GM12801 (cell line): ENCODE measurements around the gene SRRM4.

Experiments used
- TF ChIP-seq, protein P1 (sequence below): IDR thresholded peaks from one replicate; pipeline ENCODE4 v1.5.1; 2011; ENCODE audit warnings: control low read depth; ENCODE audit not compliant: insufficient read length; ENCODE audit errors: extremely low read depth

The SRRM4 gene, protein sequence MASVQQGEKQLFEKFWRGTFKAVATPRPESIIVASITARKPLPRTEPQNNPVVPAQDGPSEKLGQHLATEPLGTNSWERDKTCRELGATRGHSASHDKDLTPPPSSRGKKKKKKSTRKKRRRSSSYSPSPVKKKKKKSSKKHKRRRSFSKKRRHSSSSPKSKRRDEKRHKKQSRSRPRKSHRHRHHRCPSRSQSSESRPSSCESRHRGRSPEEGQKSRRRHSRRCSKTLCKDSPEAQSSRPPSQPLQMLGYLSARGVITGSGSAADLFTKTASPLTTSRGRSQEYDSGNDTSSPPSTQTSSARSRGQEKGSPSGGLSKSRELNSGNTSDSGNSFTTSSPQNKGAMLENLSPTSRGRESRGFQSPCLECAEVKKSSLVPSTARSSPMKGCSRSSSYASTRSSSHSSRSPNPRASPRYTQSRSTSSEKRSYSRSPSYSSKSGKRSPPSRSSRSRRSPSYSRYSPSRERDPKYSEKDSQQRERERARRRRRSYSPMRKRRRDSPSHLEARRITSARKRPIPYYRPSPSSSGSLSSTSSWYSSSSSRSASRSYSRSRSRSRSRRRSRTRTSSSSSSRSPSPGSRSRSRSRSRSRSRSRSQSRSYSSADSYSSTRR

DNA sequence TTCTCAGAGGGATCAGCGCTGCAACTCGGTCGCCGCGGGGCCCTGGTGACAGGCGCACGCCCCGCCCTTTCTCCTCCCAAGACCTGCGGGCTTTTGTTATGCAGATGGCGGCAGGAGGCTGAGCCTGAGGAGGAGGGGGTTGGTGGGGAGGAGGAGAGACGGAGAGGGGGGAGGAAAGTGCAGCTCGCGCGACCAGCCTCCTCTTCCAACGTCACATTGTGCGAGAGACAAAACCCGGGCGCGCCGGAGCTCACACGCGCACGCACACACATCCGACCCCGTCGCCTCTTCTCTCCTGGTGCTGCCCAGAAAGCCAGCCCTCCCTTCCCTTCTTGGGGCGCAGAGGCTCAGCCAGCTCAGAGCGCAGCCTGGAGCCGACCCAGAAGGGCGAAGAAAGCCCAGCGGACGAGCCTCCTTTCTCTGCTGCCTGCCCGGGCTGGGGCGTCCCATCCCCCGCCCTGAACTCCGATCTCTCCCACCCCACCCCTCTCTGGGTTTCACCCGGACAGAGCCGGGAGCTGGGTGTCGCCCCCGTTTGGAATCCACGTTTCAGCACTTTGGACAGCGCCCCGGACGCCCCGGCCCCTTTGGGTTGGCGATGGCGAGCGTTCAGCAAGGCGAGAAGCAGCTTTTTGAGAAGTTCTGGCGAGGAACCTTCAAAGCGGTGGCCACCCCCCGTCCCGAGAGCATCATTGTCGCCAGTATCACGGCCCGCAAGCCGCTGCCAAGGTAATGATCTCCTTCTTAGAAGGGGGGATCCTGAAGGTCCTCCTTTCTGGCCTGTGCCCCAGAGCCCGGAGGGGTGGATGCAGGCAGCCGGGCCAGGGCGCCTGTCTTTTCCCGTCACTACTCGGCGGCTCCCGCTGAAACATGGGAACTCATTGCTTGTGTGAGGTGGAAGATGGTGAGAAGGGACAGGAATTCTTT, at the start of gene SRRM4:
Gene SRRM4 (plus strand): TSS at position 257 of the 927 bp plus-strand sequence. CDS start 342 bp downstream, at position 599.
- TF ChIP-seq, protein P1, sequence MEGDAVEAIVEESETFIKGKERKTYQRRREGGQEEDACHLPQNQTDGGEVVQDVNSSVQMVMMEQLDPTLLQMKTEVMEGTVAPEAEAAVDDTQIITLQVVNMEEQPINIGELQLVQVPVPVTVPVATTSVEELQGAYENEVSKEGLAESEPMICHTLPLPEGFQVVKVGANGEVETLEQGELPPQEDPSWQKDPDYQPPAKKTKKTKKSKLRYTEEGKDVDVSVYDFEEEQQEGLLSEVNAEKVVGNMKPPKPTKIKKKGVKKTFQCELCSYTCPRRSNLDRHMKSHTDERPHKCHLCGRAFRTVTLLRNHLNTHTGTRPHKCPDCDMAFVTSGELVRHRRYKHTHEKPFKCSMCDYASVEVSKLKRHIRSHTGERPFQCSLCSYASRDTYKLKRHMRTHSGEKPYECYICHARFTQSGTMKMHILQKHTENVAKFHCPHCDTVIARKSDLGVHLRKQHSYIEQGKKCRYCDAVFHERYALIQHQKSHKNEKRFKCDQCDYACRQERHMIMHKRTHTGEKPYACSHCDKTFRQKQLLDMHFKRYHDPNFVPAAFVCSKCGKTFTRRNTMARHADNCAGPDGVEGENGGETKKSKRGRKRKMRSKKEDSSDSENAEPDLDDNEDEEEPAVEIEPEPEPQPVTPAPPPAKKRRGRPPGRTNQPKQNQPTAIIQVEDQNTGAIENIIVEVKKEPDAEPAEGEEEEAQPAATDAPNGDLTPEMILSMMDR: no peak

DNA sequence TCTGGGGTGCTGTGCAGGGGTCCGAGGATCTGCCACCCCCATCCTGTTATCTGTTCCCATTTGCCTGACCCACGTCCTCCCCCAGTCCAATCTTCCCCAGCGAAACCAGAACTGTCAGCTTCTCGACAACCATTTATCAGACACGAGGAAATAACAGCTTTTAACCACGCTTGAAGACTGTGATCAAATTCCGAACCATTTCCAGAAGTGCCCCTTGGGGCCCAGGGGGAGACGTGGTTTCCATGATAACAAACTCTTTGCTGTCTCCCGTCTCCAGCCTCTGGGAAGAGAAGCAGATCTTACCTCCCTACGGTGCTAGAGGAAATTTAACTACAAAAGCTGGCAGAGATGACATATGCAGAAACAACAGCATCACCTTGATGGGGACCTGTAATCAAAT, 35.1 kb upstream of the SRRM4 start:
- TF ChIP-seq, protein P1: no peak

DNA sequence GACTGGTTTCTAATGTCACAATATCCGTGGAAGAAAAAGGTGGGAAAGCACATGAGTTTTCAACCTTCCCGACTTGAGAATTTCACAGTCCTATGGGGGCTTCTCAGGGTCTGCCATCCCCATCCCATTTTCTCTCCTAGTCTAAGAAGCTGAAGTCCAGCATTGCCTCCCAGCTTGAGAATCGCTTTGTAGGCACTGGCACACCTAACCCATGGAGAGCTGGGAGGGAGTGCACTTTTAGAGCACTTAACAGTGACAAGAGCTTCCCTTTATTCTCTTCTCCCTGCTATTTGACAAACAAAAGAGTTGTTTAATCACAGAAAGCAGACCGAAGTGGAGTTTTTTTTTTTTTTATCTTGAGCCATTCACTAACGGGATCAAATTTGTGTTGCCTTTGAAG, 22.8 kb upstream of the SRRM4 start:
- TF ChIP-seq, protein P1: no peak

DNA sequence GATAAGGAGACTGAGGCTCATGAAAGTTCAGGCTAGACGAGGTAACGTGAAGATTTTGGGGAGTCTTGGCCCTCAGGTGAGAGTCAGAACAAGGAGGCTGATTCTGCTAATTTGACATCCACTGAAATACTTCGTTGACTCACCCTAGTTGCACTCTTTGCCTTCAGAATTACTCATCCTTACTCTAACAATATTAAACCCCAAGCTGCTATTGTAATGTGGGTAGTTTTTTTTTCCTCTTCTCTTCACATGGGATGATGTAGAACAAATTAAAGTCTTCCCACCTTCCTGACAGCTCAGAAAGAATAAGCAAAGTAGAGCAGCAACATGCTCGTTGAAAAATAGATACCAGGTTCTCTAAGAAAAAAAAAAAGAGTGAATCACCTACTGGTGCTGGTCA, 22.0 kb upstream of the SRRM4 start:
- TF ChIP-seq, protein P1: no peak

DNA sequence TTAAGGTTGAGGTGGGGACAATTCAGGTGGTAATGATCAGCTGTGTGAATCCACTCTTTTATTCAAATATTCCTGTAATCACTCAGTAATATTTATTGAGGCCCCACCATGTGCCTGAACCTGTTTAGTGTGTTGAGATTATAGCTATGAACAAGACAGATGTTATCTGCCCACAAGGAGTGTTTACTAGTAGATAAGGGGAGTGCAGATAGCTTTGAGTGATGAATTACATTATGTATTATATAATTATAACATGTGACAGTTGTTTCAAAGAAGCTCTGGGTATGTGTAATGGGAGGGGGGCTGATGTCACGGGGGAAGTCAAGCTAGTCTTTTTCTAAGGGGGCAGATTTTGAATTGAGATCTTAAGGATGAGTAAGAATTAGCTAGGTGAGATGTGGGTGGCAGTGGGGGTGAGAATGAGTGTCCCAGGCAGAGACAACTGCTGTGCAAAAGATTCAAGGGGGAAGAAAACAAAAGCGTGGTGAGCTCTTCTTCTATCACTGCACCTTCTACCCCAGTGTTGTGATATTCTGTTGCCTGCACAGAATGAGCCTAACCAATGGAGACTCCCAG, 21.3 kb upstream of the SRRM4 start:
- TF ChIP-seq, protein P1: no peak

DNA sequence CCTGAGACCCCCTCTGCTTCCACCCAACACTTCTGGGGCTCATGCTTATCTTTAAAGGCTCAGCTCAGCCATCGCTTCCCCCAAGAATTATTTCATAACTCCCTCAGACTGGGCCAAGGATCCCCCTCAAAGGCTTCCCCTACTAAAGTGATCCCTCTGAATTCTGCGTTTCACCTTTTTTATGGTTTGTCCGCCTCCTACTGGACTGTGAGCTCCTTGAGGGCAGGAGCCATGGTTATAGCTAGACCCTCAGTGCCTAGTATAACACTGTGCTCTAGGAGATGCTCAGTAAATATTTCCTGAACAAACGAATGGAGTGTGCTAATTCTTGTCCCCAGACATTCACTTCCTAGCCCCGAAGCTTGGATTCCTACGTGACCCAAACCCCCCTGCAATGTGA, 20.5 kb upstream of the SRRM4 start:
- TF ChIP-seq, protein P1: no peak
